Measurements from ENCODE around the gene ITPR1. TPM values are rescaled to one million over a fixed set of nuclear protein-coding genes. Genes with fewer than 3 reads are reported as not detected.

Gene ITPR1
- total RNA-seq, 1 donor from 2014 or later: 117 TPM

DNA sequence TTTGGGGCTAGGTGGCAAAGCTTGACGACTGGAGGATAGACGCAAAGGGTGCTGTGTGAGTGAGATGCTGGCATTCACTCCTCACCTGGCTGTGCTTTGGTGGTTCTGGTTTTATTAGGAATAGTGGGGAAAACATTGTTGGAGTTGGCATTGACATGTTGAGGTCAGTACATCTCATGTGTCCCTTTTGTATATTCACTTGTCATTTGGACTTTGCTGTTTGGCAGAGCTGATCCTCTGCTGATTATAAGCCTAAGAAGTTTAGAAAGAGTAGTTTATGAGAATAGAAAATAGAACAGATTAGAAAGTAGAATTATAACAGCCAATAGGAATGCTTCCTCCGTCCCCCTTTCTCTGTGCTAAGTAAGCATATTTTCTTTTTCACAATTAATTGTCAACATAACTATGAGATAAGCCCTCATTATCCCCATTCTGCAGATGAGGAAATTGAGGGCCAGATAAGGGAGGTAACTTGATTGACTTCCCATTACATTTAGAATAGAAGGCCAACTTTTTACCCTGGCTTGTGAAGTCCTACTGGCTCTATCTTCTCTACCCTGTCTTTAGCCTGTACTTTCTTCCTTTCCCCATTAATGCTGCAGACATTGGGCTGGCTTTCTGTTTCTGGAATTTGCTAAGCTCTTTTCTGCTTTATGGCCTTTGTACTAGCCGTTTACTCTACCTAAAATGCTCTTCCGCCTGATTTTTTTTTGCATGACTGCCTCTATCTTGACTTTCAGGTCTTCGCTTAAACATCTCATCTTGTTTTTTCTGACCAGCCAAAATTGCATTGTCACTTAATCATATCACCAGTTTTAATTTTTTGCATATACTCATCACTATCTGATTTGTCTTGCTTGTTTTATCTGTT is 12.8 kb downstream of the ITPR1 start:
- Mint-ChIP-seq H3K27me3 (ENCODE audit: low read depth) (no peaks in the 10 kb centered on the region), H3K36me3 (ENCODE audit: low read depth) (peaks cover 54% of the 10 kb centered on the region), H3K4me3 (ENCODE audit: low read depth) (no peak overlapping the region), H3K27ac (peak overlapping the region; percentile 1), H3K9me3 (no peaks in the 10 kb centered on the region), H3K4me1 (ENCODE audit: low read depth) (peaks cover 43% of the 10 kb centered on the region)
- intact Hi-C loops (cut with micrococcal nuclease): no loop called here
- no peak for DNase-seq (ENCODE audit: low spot score)

DNA sequence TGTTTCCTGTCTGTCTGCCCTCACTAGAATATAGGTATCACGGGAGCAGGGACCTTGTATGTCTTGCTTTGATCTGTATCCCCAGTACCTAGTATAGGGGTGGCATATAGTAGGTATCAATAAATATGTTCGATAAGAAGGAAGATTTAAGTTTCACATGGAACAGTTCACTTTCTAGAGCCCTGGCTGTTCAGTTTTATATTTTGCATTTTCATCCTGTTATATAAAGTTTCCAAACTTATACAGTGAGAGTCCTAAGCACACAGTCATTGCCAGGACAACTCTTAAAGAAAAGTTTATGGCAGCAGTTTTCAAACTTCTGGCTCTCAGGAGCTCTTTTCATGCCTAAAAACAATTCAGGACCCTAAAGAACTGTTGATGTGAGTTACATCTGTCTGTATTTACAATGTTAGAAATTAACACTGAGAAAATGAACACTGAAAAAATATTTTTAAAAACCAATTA is 13.4 kb downstream of the ITPR1 start:
- Mint-ChIP-seq H3K4me3 (ENCODE audit: low read depth) (no peak overlapping the region), H3K27ac (peak overlapping the region; percentile 1), H3K4me1 (ENCODE audit: low read depth) (peaks cover 43% of the 10 kb centered on the region)

DNA sequence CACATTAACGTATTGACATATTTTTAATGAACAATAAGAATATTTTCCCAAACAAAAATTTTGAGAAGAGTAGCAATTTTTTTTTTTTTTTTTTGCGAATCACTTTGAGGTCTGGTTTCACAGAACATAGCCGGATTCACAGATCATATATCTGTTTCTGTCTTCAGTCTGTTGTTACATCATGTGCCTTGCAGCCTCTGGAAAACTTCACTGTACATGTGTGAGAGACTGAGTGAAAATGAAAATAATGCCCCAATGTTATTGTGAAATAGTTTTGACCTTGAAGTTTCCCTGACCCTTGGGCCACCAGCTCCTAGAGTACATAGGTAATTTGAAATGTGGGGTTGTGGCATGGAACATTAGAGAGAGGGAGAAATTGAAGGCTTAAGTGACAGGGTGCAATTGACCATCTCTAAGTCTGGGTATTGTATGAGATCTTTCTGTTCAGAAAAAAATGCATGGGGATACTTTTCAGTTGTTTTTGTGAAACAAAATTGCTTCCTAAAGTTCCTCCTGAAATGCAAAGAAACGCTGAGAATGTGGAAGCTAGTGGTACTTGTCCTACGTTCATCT is 14.0 kb downstream of the ITPR1 start:
- H3K36me3 Mint-ChIP-seq (ENCODE audit: low read depth): peaks cover 46% of the 10 kb centered on the region
- no peaks in the 10 kb centered on the region for H3K27me3 Mint-ChIP-seq (ENCODE audit: low read depth)
- no peak overlapping the region for H3K4me3 Mint-ChIP-seq (ENCODE audit: low read depth)
- H3K4me1 Mint-ChIP-seq (ENCODE audit: low read depth): peaks cover 43% of the 10 kb centered on the region
- H3K9me3 Mint-ChIP-seq: no peaks in the 10 kb centered on the region
- no peak for DNase-seq (ENCODE audit: low spot score)
- intact Hi-C loops (cut with micrococcal nuclease): no loop called here
- no peak overlapping the region for H3K27ac Mint-ChIP-seq

More for the DNA sequence above, 13.4 kb downstream of the ITPR1 start:
- DNase-seq (ENCODE audit: low spot score): no peak
- Mint-ChIP-seq H3K36me3 (ENCODE audit: low read depth) (peaks cover 50% of the 10 kb centered on the region), H3K9me3 (no peaks in the 10 kb centered on the region), H3K27me3 (ENCODE audit: low read depth) (no peaks in the 10 kb centered on the region)
- intact Hi-C loops (cut with micrococcal nuclease): no loop called here

GRCh38 chr3:4508048-4508981 is 15.2 kb downstream of the ITPR1 start:
- H3K4me1 Mint-ChIP-seq (ENCODE audit: low read depth): peaks cover 42% of the 10 kb centered on the region

DNA sequence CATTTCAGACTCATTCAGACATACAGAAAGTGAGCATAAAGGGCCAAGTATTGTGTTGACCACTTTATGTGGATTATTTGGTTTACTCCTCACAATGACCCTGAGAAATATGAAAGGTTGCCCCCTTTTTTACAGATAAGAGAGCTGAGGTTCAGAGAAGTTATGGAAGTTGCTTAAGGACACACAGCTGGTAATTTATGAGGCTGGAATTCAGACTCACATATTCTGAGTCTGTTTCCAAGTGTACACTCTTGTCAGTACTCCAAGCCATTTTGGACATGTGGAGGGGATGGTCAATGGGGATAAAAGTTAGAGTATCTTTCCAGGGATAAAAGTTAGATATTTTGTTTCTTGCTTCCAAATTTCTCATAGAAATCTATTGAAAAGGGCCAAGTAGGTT is 15.9 kb downstream of the ITPR1 start:
- Mint-ChIP-seq H3K4me3 (ENCODE audit: low read depth) (no peak overlapping the region), H3K36me3 (ENCODE audit: low read depth) (peaks cover 50% of the 10 kb centered on the region), H3K27ac (no peak overlapping the region), H3K4me1 (ENCODE audit: low read depth) (peaks cover 34% of the 10 kb centered on the region), H3K9me3 (no peaks in the 10 kb centered on the region), H3K27me3 (ENCODE audit: low read depth) (no peaks in the 10 kb centered on the region)
- DNase-seq (ENCODE audit: low spot score): no peak
- intact Hi-C loops (cut with micrococcal nuclease): no loop called here

More at GRCh38 chr3:4508048-4508981, 15.2 kb downstream of the ITPR1 start:
- Mint-ChIP-seq H3K27me3 (ENCODE audit: low read depth) (no peaks in the 10 kb centered on the region), H3K4me3 (ENCODE audit: low read depth) (no peak overlapping the region), H3K9me3 (no peaks in the 10 kb centered on the region), H3K36me3 (ENCODE audit: low read depth) (peaks cover 47% of the 10 kb centered on the region), H3K27ac (no peak overlapping the region)
- intact Hi-C loops (cut with micrococcal nuclease): no loop called here
- DNase-seq (ENCODE audit: low spot score): no peak

DNA sequence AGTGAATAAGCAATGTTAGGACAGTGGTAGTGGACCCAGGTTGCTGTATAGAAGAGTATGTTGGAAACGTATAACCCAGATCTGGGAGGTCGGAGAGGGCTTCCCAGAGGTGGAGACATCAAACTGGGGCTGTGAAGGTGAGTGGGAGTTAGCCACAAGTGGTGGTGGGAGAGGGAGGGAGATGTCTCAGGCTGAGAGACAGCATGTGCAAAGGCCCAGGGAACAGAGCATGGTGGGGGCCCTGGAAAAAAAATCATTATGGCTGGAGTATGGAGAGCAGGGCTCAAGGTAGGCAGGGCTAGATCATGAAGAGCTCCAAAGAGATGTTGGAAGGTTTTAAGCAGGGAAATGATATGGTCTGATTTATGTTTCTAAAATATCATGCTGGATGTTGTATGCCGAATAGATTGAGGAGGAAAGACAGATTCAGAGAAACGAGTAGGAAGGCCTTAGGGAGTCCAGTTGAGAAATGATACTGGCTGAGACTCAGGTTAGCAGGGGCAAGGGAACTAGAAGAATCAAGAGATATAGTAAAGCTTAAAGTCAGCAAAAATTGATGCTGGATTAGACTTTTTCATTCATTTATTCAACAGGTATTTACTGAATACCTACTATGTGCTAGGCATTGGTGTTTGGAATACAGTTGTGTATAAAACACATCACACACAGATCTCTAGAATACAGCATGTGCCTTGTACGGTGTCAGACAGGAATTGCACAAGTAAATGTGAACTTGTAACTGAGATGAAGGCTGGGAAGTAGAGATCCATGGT is 17.0 kb downstream of the ITPR1 start:
- peaks cover 28% of the 10 kb centered on the region for H3K4me1 Mint-ChIP-seq (ENCODE audit: low read depth)
- no peak for DNase-seq (ENCODE audit: low spot score)
- H3K27ac Mint-ChIP-seq: no peak overlapping the region
- H3K36me3 Mint-ChIP-seq (ENCODE audit: low read depth): peaks cover 50% of the 10 kb centered on the region
- no peaks in the 10 kb centered on the region for H3K9me3 Mint-ChIP-seq
- H3K27me3 Mint-ChIP-seq (ENCODE audit: low read depth): no peaks in the 10 kb centered on the region
- intact Hi-C loops (cut with micrococcal nuclease): no loop called here
- H3K4me3 Mint-ChIP-seq (ENCODE audit: low read depth): no peak overlapping the region

- Mint-ChIP-seq H3K4me3 (ENCODE audit: low read depth) (no peak overlapping the region), H3K27ac (no peak overlapping the region), H3K4me1 (ENCODE audit: low read depth) (peaks cover 16% of the 10 kb centered on the region), H3K36me3 (ENCODE audit: low read depth) (peaks cover 42% of the 10 kb centered on the region), H3K27me3 (ENCODE audit: low read depth) (no peaks in the 10 kb centered on the region), H3K9me3 (no peaks in the 10 kb centered on the region)
- no peak for DNase-seq (ENCODE audit: low spot score)
- intact Hi-C loops (cut with micrococcal nuclease): no loop called here
These were observed 18.5 kb downstream of the ITPR1 start for GRCh38 chr3:4511491-4512262.

DNA sequence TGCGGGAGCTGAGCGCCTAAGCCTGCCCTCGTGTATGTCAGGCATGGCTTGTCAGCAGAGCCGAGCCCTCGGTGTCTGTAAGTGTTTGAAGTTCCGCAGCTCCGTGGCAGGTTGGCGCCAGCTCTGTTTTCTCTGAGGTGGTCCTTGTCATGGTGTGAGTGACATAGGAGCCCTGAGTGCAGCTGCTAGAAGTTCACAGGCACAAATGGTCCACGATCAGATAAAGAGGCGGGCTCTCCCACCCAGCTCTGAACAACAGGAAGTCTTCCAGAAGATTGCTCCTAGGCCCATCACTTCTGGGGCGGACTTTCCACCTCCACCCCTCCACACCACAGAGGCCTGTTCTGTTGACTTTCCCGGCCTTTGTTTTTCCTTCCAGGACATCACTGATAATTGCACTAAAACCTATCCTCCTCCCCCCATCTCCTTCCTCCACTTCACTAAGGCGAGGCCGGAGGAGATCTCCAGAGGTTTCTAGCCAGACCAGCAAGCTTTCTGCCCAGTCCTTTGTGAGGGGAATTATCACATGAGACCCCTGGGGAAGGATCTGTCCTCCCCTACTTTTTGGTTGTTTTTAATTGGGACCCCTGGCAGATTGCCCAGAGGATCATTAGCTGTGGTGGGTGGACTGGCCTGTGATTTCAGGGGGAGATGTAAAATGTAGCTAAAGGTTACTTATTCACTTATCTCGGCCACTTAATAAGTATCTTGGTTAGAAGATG is 19.9 kb downstream of the ITPR1 start:
- peaks cover 17% of the 10 kb centered on the region for H3K4me1 Mint-ChIP-seq (ENCODE audit: low read depth)
- no peaks in the 10 kb centered on the region for H3K27me3 Mint-ChIP-seq (ENCODE audit: low read depth)
- H3K27ac Mint-ChIP-seq: no peak overlapping the region

GRCh38 chr3:4514321-4514720 is 21.2 kb downstream of the ITPR1 start:
- Mint-ChIP-seq H3K36me3 (ENCODE audit: low read depth) (peaks cover 44% of the 10 kb centered on the region), H3K27ac (no peak overlapping the region), H3K27me3 (ENCODE audit: low read depth) (no peaks in the 10 kb centered on the region), H3K4me1 (ENCODE audit: low read depth) (peaks cover 26% of the 10 kb centered on the region), H3K9me3 (no peaks in the 10 kb centered on the region), H3K4me3 (ENCODE audit: low read depth) (no peak overlapping the region)
- DNase-seq (ENCODE audit: low spot score): no peak
- intact Hi-C loops (cut with micrococcal nuclease): no loop called here

More for the DNA sequence above, 19.9 kb downstream of the ITPR1 start:
- no peak overlapping the region for H3K4me3 Mint-ChIP-seq (ENCODE audit: low read depth)
- peaks cover 46% of the 10 kb centered on the region for H3K36me3 Mint-ChIP-seq (ENCODE audit: low read depth)
- intact Hi-C loops (cut with micrococcal nuclease): no loop called here
- H3K9me3 Mint-ChIP-seq: no peaks in the 10 kb centered on the region
- no peak for DNase-seq (ENCODE audit: low spot score)

DNA sequence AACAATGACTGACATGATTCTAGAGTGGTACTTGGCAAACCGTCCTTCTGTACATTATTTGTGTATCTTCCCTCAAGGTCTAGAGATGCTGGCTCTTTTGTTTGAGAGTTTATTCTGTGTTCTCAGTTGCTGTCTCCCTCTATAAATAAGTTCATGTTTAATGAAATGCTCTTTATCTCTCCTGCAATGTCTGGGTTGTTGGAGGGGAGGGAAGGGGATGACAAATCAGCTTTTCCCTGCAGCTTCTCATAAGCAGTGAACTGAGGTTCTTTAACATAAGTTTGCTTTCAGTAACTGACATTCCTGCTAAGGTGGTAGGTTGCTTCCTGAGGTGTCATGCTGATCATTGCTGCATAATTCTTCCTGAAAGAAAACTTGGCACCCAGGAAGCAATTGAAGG is 21.8 kb downstream of the ITPR1 start:
- no peaks in the 10 kb centered on the region for H3K27me3 Mint-ChIP-seq (ENCODE audit: low read depth)
- no peak overlapping the region for H3K4me3 Mint-ChIP-seq (ENCODE audit: low read depth)
- peaks cover 44% of the 10 kb centered on the region for H3K36me3 Mint-ChIP-seq (ENCODE audit: low read depth)
- intact Hi-C loops (cut with micrococcal nuclease): loop anchor here (5.0 kb wide), 1 partner anchor 72 kb away; no protein-coding TSS in a partner anchor
- H3K4me1 Mint-ChIP-seq (ENCODE audit: low read depth): peaks cover 31% of the 10 kb centered on the region
- DNase-seq (ENCODE audit: low spot score): no peak
- no peaks in the 10 kb centered on the region for H3K9me3 Mint-ChIP-seq
- no peak overlapping the region for H3K27ac Mint-ChIP-seq
